Brain microvascular endothelial cell (primary cell): ENCODE data around the gene CAMSAP1.

Experiments used
- DNase-seq: peaks from one replicate; pipeline ENCODE4 v3.0.0-alpha.2; 2020
- H3K27ac ChIP-seq: fragments of 250-450 bp; sonication (Bioruptor Pico); 2 replicates; pipeline ENCODE4 v1.5.1; 2020; ENCODE audit warnings: mild to moderate bottlenecking, moderate library complexity
- H3K27me3 ChIP-seq: fragments of 250-450 bp; sonication (Bioruptor Pico); replicated peaks from 2 replicates; pipeline ENCODE4 v1.5.1; 2020; ENCODE audit warnings: mild to moderate bottlenecking
- H3K36me3 ChIP-seq: fragments of 250-450 bp; sonication (Bioruptor Pico); replicated peaks from 2 replicates; pipeline ENCODE4 v1.5.1; 2020; ENCODE audit warnings: mild to moderate bottlenecking
- H3K4me3 ChIP-seq: 2 replicates; pipeline ENCODE4 v1.5.1; 2011; ENCODE audit warnings: low read depth, mild to moderate bottlenecking, control low read depth, low read length, moderate library complexity
- CTCF ChIP-seq: IDR thresholded peaks from 2 replicates; pipeline ENCODE4 v1.5.1; 2011; ENCODE audit warnings: low read depth, mild to moderate bottlenecking, moderate library complexity, low read length, control low read depth, inconsistent platforms; ENCODE audit errors: missing control alignments
- in situ Hi-C: cut with HindIII; loops from 2 replicates; pipeline ENCODE4 v1.10.0; 2017; ENCODE audit warnings: low sequenced_read_pairs, low pct_ligation_motif_present

Gene CAMSAP1

GRCh38 chr9:135773530-135774238 is 133.7 kb downstream of the CAMSAP1 start:
- no peak overlapping the region for H3K4me3 ChIP-seq
- in situ Hi-C loops: no loop called here

GRCh38 chr9:135772702-135773493 is 134.4 kb downstream of the CAMSAP1 start:
- Histone ChIP-seq H3K36me3 (no peaks in the 10 kb centered on the region), H3K27ac (no peak overlapping the region), H3K27me3 (no peaks in the 10 kb centered on the region), H3K4me3 (no peak overlapping the region)
- in situ Hi-C loops: no loop called here
- DNase-seq: no peak
- TF ChIP-seq CTCF: no peak

More at GRCh38 chr9:135773530-135774238, 133.7 kb downstream of the CAMSAP1 start:
- H3K36me3 ChIP-seq: no peaks in the 10 kb centered on the region
- DNase-seq: no peak
- H3K27me3 ChIP-seq: no peaks in the 10 kb centered on the region
- no peak overlapping the region for H3K27ac ChIP-seq
- TF ChIP-seq CTCF: no peak

- no peak for TF ChIP-seq CTCF
- H3K27me3 ChIP-seq: no peaks in the 10 kb centered on the region
- DNase-seq: no peak
These were observed 135.2 kb downstream of the CAMSAP1 start for GRCh38 chr9:135772056-135772646.

GRCh38 chr9:135771401-135772051 is 135.8 kb downstream of the CAMSAP1 start:
- Histone ChIP-seq H3K27me3 (no peaks in the 10 kb centered on the region), H3K4me3 (no peak overlapping the region), H3K27ac (no peak overlapping the region), H3K36me3 (no peaks in the 10 kb centered on the region)
- DNase-seq: no peak
- no peak for TF ChIP-seq CTCF
- in situ Hi-C loops: no loop called here

More at GRCh38 chr9:135772056-135772646, 135.2 kb downstream of the CAMSAP1 start:
- Histone ChIP-seq H3K36me3 (no peaks in the 10 kb centered on the region), H3K4me3 (no peak overlapping the region), H3K27ac (no peak overlapping the region)
- in situ Hi-C loops: no loop called here

- Histone ChIP-seq H3K4me3 (no peak overlapping the region), H3K36me3 (no peaks in the 10 kb centered on the region), H3K27me3 (no peaks in the 10 kb centered on the region), H3K27ac (no peak overlapping the region)
- in situ Hi-C loops: no loop called here
- no peak for DNase-seq
- TF ChIP-seq CTCF: no peak
These were observed 136.6 kb downstream of the CAMSAP1 start for GRCh38 chr9:135770771-135771170.
